ENCODE data around the gene ACTN1.

ACTN1 gene

DNA sequence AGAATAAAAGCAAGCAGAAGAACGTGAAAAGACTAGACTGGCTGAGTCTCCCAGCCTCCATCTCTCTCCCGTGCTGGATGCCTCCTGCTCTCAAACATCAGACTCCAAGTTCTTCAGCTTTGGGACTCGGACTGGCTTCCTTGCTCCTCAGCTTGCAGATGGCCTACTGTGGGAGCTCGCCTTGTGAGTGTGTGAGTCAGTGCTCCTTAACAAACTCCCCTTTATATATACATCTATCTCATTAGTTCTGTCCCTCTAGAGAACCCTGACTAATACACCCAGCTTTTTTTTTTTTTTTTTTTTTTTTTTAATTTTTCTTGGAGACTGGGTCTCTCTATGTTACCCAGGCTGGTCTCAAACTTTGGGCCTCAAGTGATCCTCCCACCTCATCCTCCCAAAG, 46.9 kb downstream of the ACTN1 start:
- DNase-seq: no peak

DNA sequence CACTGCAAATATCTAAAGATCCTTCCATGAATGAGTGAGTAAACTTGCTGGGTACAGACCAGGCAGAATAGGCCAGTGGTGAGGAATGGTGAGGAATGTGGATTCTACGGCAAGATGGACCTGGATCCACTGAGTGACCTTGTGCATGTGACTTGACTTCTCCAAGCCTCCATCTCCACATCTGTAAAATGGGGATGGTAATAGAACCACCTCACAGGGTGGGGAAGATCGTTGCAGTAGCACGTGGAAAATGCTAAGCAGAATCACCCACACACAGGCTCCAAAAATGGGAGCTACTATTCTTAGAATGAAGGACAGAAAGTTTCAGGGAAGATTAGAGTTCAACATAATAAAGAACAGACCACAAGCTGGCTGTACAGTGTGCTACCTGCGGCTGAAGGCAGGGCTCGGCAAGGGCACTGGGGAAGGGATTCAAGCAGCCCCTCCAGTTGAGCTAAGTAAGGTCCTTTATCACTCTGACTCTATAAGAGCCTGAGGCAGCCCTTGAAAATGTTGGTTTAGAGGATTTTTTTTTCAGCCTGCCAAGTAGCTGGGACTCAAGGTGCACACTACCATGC, 47.5 kb downstream of the ACTN1 start:
- DNase-seq: no peak

DNA sequence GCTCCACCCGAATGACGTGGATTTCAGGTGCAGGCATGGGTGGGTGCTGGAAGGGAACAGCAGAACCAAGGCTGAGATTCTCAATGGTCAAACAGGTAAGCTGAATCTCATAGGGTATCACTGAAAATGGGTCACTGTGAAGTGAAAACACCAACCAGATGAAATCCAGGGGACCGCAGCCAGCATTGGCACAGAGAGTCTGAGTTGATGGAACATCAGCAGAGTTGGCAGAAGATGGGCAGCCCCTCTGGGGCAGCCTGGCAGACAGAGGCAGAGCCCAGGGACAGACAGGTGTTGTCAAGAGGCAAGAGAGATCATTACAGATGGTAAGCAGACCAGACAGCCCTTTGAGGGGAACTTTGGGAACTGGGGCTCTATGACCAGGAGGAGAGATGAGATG, 48.0 kb downstream of the ACTN1 start:
- DNase-seq: no peak

DNA sequence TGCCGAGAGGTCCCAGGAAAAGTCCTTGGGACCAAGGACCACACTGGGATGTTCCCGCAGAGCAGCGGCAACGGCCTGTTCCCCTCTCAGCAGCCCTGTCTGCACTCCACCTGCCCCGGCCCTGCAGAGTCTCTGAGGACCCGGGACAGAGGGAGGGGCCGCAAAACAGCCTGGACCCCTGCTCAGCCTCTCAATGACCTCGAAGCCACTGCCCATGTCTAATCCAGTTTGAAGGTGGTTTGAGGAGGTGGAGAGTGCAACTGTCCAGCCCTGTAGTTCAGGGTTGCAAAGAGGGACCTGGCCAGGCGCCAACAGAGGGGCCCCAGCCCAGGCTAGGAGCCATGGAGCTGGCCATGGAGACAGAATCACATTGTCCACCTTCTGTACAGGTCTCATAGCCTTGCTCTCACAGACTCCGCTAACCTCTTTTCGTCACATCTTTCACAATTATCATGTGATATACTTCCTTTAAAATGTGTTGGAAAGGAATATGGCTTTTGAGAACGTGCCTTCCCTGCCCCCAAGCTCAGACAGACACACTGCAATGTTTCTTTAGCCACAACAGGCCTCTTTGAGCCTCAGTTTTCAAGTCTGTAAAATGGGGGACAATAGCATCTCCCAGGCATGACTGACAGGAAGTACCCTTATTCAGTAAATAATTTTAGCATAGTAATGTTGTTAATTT, 49.3 kb downstream of the ACTN1 start:
- DNase-seq: no peak

DNA sequence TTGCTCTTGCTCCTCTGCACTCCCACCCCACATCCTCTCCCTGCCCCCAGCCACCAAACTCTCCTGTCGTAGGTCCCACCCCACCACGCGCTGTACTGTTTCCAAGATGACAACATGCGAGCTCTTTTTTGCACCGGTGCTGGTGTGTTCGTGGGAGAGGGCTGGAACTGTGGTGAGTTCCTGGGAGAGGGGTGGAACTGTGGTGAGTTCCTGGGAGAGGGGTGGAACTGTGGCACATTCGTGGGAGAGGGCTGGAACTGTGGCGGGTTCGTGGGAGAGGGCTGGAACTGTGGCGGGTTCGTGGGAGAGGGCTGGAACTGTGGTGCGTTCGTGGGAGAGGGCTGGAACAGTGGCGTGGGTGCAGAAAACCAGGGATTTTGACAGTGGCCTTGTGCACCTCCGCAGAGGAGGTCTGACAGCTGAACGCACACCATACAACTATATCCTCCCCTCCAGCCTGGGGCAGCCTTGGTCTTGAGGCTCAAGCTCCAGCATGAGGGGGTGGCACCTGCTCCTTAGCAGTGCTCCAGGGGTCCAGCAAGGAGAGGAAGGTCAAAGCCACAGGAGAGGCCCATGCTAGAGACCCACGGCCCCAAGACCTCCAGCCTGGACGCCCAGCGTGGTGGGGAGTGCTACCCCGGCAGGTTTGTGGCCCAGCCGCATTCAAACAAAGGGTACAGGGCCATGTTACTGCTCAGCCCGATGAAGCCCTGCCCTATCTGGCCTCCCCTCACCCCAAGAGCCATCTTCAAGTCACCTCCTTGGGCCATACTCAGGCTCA, 50.1 kb downstream of the ACTN1 start:
- no peak for DNase-seq

DNA sequence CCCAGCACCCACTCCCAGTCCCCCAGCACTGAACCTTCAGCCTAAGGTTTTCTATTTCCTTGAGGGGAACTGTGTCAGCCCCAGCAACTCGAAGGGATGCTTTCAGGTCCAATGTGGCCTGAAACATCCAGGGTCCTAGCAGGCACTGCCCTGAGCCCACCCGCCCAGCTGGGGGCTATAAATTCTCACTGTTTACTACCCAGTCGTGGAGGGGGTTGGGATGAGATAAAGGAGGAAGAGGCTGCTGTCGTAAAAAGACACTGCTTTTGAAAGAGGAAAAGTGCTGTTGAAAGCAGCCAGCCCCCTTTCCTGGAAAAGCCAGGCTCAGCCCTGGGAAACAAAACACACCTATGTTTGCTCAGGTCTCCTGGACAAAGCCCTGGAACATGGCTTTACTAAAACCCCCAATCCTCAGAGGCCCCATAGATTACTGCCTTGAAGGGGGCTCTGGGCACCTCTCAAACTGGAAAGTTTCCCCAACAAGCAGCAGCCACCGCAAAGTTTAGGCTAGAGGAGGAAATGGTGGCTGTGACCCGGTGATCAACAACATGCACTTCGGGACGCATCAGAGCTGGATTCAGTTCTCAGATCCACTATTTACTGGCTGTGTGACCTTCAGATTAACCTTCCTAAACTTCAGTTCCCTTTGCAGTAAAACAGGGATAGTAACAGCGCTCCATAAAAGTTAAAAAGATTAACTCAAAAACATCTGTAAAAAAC, 51.0 kb downstream of the ACTN1 start:
- no peak for DNase-seq

DNA sequence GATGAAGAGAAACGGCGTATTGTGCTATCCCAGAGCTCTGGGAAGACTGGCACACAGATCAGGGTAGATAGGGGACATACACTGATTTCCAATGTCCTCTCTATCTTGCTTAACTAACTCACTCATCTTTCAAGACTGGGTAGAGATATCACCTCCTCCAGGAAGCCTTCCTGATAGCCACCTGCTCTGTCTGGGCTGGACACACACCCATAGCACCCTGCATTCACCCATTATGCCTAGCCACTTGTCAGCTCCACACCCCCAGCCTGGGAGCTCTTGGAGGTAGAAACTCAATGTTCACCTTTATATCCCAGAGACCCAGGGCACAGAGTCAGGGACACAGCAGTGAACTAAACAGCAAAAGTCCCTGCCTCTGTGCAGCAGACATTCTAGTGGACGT, 52.0 kb downstream of the ACTN1 start:
- DNase-seq: no peak

DNA sequence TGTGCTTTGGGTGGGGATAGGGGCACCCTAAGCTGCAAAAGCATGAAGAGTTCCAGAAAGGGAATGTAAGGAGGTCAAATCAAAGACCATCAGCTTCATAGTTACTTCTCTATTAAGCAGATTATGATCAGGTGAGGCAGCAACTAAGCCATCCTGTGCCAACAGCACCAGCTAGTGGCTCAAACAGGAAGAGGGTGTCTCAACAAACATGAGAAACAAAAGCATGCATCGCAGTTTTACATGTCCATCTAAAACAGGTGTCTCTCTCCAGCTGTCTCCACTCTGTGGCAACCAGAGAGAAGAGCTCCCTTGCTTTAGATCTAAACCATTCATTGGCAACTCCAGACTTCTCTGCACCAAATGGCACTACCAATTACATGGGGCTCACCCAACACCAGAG, 52.9 kb downstream of the ACTN1 start:
- DNase-seq: peak in 1 of 2 experiments; percentile 22

DNA sequence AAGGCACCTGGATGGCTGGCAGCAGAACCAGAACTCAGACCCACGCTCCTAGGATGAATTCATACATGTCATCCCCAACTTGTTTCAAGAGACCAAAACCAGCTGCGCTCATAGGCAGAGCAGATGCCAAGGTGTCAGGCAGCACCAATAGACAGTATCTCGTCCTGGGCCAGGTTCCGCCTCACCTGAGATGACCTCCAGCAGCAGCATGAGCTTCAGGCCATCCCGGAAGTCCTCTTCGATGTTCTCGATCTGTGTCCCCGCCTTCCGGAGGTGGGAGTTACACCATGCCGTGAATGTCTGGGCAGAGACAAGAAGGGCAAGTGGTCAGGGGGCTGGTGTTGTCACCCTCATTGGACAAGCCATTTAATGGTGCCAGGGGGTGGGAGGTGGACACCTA, 53.7 kb downstream of the ACTN1 start:
- no peak for DNase-seq

DNA sequence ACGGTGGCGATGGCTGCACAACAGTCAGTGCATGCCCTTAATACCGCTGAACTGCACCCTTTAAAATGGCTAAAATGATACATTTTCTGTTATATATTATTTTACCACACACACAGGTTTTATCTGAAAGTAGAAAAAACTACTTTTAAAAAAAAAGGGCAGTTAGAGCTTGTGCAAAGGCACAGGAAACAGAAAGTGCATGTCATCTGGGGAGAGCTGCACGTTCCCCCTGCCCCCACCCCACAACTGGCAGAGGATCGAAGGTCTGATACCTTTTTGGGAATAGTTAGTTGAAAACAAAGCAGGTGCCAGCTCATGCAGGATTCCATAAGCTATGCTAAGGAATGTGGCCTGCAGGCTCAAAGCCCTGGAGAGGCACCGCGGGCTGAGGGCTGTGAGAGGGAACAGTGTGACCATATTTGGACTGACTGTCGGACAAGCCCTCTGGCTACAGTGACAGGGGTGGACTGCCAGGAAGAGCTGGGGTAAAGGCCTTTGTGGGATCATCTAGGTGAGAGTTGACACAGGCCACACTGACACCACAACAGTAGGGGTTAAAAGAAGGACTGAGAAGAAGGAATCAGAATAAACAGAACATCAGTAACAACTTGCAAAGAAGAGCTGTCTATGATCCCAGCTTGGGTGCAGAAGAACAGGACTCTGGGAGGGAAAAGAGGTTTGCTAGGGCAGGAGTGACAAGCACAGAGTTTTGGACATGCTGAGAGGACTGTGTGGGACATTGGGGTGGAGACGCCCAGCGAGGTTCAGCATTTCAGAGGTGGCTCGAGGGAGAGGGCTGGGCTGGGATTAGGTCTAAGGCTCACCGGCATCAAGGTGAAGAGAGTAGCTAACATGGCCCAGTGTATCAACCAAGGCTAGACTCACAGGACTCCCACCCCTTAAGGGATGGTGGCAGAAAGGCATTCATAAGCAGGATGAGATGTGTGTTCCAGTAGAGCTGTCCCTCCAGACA, 54.6 kb downstream of the ACTN1 start:
- no peak for DNase-seq

DNA sequence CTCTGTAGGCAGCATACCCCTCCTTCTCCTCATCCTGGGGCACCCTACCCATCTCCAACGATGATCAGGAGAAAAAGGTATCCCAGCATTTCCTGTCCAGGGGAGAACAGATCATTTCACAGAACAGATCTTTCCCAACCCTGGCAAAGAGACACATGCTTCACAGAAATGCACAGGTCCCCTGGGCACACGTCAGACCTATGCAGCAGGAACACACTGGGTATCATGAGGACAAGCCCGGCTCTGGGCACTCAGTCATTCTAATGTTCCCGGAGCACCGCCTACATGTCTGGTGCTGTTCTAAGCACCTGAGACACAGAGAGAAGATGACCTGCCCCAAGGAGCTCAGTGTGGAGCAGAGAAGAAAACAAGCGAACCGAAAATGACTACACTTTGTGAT, 56.2 kb downstream of the ACTN1 start:
- DNase-seq: no peak

DNA sequence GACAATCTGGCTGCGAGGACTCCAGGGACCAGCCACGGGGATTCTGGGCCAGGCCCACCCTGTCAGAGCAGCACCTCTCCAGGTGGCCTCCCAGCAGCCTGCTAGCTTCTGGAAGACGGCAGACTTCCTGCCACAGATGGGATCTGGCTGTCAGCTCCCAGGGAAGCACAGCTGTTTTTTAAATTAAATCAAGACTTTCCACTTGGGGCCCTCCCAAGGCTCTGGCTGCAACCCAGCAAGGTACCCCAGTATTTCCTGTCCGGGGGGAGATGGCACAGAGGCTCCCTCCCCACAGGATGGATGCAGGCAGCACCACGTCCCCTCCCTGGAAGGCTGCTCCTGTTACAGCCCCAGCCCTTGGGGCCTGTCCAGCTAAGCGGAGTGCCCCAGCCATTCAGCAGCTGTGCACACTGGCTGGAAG, 56.9 kb downstream of the ACTN1 start:
- peak; percentile 19 to 74 for DNase-seq

DNA sequence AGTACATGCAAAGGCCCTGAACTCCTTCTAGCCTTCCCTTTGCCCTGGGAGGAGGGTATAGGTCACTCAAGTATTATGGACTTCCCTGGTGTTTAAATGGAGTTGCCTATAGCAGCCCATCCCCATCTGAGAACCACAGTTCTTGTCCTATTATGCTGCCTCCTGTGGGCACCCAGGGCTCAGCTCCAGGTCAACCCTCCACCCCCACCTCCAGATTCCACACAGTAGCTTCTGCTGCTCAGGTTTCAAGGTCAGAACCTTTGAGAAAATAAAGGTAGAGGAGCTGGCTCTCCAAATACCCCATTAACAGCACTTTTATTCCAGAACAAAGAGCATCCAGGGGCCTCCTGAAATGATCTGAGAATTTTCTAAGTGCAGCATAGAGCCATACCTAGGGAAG, 57.4 kb downstream of the ACTN1 start:
- DNase-seq: no peak

DNA sequence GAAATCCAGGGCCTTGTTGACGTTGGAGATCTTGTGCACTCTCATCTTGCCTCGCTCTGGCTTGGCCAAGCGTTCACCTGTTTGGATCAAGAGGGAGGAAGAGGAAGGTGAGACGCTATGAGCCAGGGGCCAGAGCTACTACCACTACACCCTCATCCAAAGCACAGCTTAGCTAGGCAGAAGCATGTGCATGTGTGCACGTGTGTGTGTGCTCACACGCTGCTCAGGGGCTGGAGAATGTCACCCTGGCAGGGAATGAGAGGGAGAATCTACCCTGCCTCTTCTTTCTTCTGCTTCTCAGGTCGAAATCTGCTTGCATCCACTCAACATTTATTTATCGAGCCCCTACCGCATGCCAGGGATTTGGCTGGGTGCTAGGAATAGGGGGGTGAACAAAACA, 58.1 kb downstream of the ACTN1 start:
- no peak for DNase-seq

DNA sequence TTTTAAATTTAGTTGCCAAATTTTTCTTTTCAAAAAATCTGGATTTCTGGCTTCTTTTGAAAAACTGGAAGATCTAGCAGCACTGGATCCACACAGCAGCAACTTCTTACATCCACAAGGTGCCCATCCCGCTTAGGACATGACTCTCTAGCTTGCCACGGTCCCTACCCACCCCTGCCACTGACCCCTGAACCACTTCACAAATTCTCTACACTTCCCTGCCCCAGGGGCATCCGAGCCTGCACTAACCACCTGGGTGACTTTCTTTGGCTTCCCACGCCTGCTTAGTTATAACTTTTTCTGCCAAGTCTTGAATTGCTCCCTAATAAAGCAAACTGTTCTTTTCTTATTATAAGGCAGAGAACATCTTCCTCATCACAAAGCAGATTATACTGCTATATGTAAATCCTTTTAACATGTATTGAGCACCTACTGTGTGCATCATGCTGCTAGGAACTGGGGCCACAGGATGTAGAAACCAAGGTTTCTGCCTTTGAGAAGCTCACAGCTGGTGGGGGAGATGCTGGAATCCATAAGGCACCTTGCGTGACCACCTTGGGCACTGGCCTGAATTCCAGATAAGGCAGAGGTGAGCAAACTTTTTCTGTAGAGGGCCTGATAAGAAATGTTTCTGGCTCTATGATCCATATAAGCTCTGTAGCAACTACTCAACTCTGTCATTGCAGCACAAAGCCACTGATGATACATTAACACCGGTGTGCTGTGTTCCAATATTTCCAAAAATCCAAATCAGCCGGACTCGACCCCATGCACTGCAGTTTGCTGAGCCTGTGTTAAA, 59.8 kb downstream of the ACTN1 start:
- no peak for DNase-seq

DNA sequence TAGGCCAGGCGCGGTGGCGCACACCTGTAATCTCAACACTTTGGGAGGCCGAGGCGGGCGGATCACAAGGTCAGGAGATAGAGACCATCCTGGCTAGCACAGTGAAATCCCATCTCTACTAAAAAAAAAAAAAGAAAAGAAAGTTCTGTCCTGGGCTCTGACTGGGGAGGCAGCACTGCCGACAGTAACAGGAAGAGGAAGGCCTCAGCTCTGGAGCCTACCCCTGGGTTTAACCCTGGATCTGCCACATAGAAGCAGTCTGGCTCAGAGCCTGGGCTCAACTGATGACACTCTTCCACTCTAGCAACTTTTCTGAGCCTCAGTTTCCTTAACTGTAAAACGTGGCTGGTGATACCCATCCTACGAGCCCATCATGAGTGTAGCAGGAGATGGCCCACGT, 60.5 kb downstream of the ACTN1 start:
- DNase-seq: no peak

DNA sequence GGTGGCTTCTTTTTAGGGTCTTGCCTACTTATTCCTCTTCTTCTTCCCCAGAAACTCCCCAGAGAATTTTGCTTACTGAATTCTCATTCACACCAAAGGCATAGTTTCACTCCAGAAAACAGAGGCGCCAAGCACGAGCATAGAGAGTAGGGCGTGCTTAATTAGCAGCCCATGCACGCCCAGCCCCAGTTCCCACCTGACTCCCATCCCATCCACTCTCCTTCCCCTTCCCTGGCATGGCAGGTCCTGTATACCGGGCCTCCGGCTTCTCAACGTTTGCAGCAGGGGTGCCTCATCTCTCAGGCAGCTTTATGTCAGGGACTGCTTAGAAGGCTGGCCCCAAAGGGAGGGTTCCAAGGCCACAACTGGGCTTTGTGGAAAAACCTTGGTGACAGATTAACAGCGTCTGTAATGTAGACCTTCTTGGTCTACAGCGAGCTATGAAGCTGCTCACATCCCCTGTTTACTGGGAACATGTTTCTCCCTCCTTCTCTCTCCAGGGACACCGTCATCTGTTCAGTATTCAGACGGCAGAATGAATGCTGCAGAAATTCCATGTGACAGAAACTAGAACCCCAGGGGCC, 62.7 kb downstream of the ACTN1 start:
- no peak for DNase-seq

DNA sequence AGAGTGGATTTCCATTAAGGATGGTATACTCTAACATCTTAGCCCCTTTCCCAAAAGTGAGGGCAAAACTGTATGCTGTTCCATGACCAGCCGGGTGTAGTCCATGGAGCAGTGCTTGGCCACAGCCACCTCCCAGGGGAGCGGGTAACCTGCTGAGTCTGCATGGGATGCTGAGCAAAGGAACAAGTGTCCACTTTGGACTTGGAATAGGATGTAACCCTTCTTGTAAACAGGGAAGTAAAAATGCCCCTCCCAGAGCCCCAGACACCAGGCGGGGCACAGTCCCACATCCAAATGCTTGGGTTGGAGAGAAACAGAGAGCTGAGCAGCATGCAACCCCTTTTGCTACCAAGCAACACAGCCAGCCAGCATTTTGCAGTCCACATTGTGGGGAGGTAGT, 65.6 kb downstream of the ACTN1 start:
- no peak for DNase-seq

DNA sequence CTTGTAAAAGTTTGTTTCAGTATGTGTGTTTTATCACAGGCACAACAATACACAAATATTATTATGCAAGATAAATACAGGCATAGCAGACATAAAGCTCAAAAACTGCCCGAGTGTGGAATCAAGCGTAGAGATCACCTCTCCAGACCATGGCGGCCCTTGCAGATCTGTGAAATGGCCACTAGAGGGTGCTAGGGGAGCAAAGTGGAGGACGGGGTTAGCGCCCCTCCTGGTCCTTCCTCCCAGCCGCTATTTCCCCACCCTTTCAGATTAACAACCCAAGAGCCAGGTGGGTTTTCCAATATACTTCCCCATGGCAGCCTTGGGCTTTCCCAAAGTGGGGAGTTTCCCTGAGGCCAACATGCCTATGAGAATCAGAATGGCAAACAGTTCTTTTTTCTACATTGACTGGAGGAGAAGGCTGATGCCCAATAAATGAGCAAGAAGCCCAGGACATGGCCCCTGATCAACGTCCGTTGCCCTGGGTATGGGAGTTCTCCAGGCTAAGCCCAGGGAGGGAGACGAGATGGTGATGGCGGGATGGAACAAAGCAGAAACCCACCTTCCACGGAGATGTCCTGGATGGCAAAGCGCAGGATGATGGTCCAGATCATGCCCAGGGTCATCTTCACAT, 67.4 kb downstream of the ACTN1 start:
- DNase-seq: peak; percentile 75 to 88

DNA sequence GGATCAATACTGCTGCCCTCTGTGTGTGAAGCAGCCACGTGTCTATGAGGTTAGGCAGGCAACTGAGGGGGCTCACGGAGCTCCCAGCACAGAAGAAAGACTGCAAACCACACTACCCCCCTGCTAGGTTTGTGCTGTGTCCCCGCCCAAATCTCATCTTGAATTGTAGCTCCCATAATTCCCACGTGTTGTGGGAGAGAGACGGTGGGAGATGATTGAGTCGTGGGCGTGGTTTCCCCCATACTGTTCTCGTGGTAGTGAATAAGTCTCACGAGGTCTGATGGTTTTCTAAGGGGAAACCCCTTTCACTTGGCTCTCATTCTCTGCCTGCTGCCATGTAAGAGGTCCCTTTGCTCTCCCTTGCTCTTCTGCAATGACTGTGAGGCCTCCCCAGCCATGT, 68.6 kb downstream of the ACTN1 start:
- DNase-seq: no peak

DNA sequence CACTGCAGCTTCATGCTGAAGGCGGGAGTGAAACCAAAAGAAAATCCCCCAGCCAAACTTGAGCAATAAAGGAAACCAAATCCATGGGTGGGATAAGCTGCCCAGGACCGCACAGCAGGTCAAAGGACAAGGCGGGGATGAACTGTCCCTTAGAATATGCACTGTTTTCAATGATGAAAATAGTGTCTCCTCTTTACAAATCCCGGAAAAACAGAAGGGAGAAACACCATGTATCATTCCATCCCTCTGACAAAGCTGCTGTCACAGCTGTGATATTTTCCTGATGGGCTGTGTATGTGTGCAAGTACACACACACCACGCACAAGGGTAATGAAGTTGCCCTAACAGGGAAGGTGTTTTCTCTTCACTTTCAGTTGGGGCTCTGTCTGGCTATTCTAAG, 70.3 kb downstream of the ACTN1 start:
- DNase-seq: no peak
